Endothelial cell of umbilical vein (primary cell): ENCODE measurements around the gene CCDC80. TPM values are rescaled to one million over a fixed set of nuclear protein-coding genes. Genes with fewer than 3 reads are reported as not detected.

ENCODE experiments used
- BruUV-seq: library from RNA; stranded (reverse); fragments of 400-500 nt; replicated peaks from 2 replicates; lab custom pipeline; 2021; lab: Mats Ljungman, UMichigan
- CTCF ChIA-PET: fragments of 300-600, 350-600 bp; sonication (Branson Sonifier 250); formaldehyde crosslinking; loops from one replicate; lab custom pipeline; 2021; ENCODE audit warnings: antibody characterized with exemption, inconsistent platforms; lab: Charles Lee
- POLR2A ChIA-PET: fragments of 300-600, 350-600 bp; sonication (Branson Sonifier 250); formaldehyde crosslinking; loops from one replicate; lab custom pipeline; 2021; ENCODE audit warnings: antibody characterized with exemption, inconsistent platforms; lab: Charles Lee
- DNase-seq: peaks from one replicate; pipeline ENCODE4 v3.0.0-alpha.2; 2011; ENCODE audit warnings: low read depth, low spot score
- FAIRE-seq: peaks from 2 replicates; lab custom pipeline; 2011; peaks lifted over from hg19 to GRCh38; lab: Jason Lieb, UNC
- H2AFZ ChIP-seq: 2 replicates; pipeline ENCODE4 v1.6.0; 2012; ENCODE audit warnings: low read depth, low read length, control low read depth, inconsistent platforms
- H3K27ac ChIP-seq: 2 replicates; pipeline ENCODE4 v1.5.1; 2011; ENCODE audit warnings: low read depth, mild to moderate bottlenecking, control low read depth, low read length, moderate library complexity; ENCODE audit not compliant: insufficient read depth
- H3K27me3 ChIP-seq, 2 experiments: 2 replicates each; pipeline versions ENCODE4 v1.6.0 to v1.6.1; 2011; ENCODE audit warnings: low read length in 2 of 2, mixed read lengths in 1 of 2; ENCODE audit not compliant: control insufficient read depth in 2 of 2, insufficient read depth in 2 of 2
- H3K36me3 ChIP-seq, 2 experiments: 2 replicates in 1 of 2; 3 replicates in 1 of 2; pipeline ENCODE4 v1.5.1; 2011; ENCODE audit warnings: low read length in 2 of 2, mild to moderate bottlenecking in 1 of 2, moderate library complexity in 1 of 2; ENCODE audit not compliant: control insufficient read depth in 2 of 2, insufficient read depth in 2 of 2; ENCODE audit errors: extremely low read depth in 1 of 2
- H3K4me1 ChIP-seq: 3 replicates; pipeline ENCODE4 v1.5.1; 2011; ENCODE audit warnings: mild to moderate bottlenecking, low read length; ENCODE audit not compliant: control insufficient read depth, insufficient read depth; ENCODE audit errors: extremely low read depth
- H3K4me2 ChIP-seq: 2 replicates; pipeline ENCODE4 v1.6.1; 2011; ENCODE audit warnings: low read length, control low read depth, mixed read lengths; ENCODE audit not compliant: insufficient read depth
- H3K4me3 ChIP-seq, 3 experiments: fragments of 200-600 bp in 1 of 3; sonication (generic), shearing (Covaris generic) in 1 of 3; replicated peaks in 1 of 3; 2 replicates each; pipeline ENCODE4 v1.5.1; 2011 to 2016; ENCODE audit warnings: control low read depth in 3 of 3, low read length in 3 of 3, mild to moderate bottlenecking in 2 of 3, inconsistent platforms in 1 of 3, low read depth in 1 of 3, moderate library complexity in 1 of 3; ENCODE audit not compliant: insufficient read depth in 1 of 3
- H3K79me2 ChIP-seq: 2 replicates; pipeline ENCODE4 v1.6.0; 2012; ENCODE audit warnings: low read length, inconsistent platforms; ENCODE audit not compliant: control insufficient read depth, insufficient read depth
- H3K9ac ChIP-seq: replicated peaks from 2 replicates; pipeline ENCODE3; 2011; ENCODE audit warnings: low read length, control low read depth; ENCODE audit not compliant: insufficient read depth; ENCODE audit errors: extremely low read depth
- H3K9me1 ChIP-seq: replicated peaks from 3 replicates; pipeline ENCODE4 v1.6.0; 2011; ENCODE audit warnings: mild to moderate bottlenecking, low read length; ENCODE audit not compliant: control insufficient read depth, insufficient read depth; ENCODE audit errors: extremely low read depth
- H3K9me3 ChIP-seq: replicated peaks from 2 replicates; pipeline ENCODE4 v1.5.1; 2012; ENCODE audit warnings: low read length, inconsistent platforms; ENCODE audit not compliant: control insufficient read depth, insufficient read depth
- H4K20me1 ChIP-seq: replicated peaks from 2 replicates; pipeline ENCODE3; 2011; ENCODE audit warnings: mild to moderate bottlenecking, low read length; ENCODE audit not compliant: control insufficient read depth, insufficient read depth; ENCODE audit errors: extremely low read depth
- EZH2 ChIP-seq: IDR thresholded peaks from 2 replicates; pipeline ENCODE4 v1.6.1; 2012; ENCODE audit warnings: borderline replicate concordance, low read depth, mild to moderate bottlenecking, moderate library complexity, low read length, inconsistent platforms; ENCODE audit not compliant: severe bottlenecking
- FOS ChIP-seq: IDR thresholded peaks from 2 replicates; pipeline ENCODE4 v1.6.1; 2011; ENCODE audit warnings: mild to moderate bottlenecking, low read length, moderate library complexity, borderline replicate concordance; ENCODE audit not compliant: insufficient read depth
- GATA2 ChIP-seq: IDR thresholded peaks from 2 replicates; pipeline ENCODE4 v1.7.0; 2011; ENCODE audit warnings: low read depth, mild to moderate bottlenecking, moderate library complexity, mixed read lengths, low read length; ENCODE audit not compliant: insufficient read length, insufficient read depth
- JUN ChIP-seq: IDR thresholded peaks from 2 replicates; pipeline ENCODE4 v1.6.1; 2011; ENCODE audit warnings: borderline replicate concordance, low read depth; ENCODE audit not compliant: insufficient read length, insufficient read depth
- MYC ChIP-seq: IDR thresholded peaks from one replicate; pipeline ENCODE4 v1.6.1; 2011; ENCODE audit warnings: mild to moderate bottlenecking, low read depth, low read length
- POLR2A ChIP-seq: IDR thresholded peaks from 2 replicates; pipeline ENCODE4 v1.6.1; 2012; ENCODE audit warnings: low read depth, mild to moderate bottlenecking, control low read depth, low read length
- POLR2AphosphoS5 ChIP-seq: IDR thresholded peaks from 2 replicates; pipeline ENCODE4 v1.6.1; 2012; ENCODE audit warnings: low read depth, mild to moderate bottlenecking, control low read depth, low read length, moderate library complexity; ENCODE audit not compliant: insufficient read depth
- dilution Hi-C: fragments of 300-500 bp; cut with MboI; formaldehyde crosslinking; loops from one replicate; pipeline ENCODE4 v1.15.0; 2019; ENCODE audit warnings: low sequenced_read_pairs; ENCODE audit not compliant: extremely low pct_ligation_motif_present
- intact Hi-C: fragments of 100-400 bp; cut with micrococcal nuclease; formaldehyde crosslinking; loops from one replicate; pipeline ENCODE4 v1.10.0; 2022
- polyA plus RNA-seq, 4 experiments: library from polyadenylated mRNA; depleted of rRNA in 3 of 4; stranded (reverse) in 3 of 4; unstranded in 1 of 4; fragments of >200 nt; gene quantifications; 2 replicates each; pipeline versions ENCODE4 v1.2.1 to v1.2.3, GENCODE V29; 2011 to 2012; ENCODE audit warnings: missing spikeins in 1 of 4
- total RNA-seq: library from RNA; stranded (reverse); gene quantifications from 2 replicates; pipeline ENCODE4 v1.2.3, GENCODE V29; 2021
- TF ChIP-seq, protein P1 (sequence below), 2 donors: IDR thresholded peaks; 1 replicate in 1 of 2; 2 replicates in 1 of 2; pipeline ENCODE4 v1.5.1; 2011; ENCODE audit warnings: low read length in 2 of 2, mild to moderate bottlenecking in 2 of 2, moderate library complexity in 2 of 2, control low read depth in 1 of 2, inconsistent platforms in 1 of 2, low read depth in 1 of 2; ENCODE audit not compliant: insufficient read depth in 1 of 2; ENCODE audit errors: extremely low read depth in 1 of 2
- TF ChIP-seq, protein P2 (sequence below): IDR thresholded peaks from 2 replicates; pipeline ENCODE4 v1.6.1; 2011; ENCODE audit not compliant: insufficient read depth, insufficient read length

Gene CCDC80
- total and polyA plus RNA-seq, 2 donors (not counting 3 experiments of a cell fraction or from before 2014, with no cell fraction given), result 28.4 to 77.2 TPM

DNA sequence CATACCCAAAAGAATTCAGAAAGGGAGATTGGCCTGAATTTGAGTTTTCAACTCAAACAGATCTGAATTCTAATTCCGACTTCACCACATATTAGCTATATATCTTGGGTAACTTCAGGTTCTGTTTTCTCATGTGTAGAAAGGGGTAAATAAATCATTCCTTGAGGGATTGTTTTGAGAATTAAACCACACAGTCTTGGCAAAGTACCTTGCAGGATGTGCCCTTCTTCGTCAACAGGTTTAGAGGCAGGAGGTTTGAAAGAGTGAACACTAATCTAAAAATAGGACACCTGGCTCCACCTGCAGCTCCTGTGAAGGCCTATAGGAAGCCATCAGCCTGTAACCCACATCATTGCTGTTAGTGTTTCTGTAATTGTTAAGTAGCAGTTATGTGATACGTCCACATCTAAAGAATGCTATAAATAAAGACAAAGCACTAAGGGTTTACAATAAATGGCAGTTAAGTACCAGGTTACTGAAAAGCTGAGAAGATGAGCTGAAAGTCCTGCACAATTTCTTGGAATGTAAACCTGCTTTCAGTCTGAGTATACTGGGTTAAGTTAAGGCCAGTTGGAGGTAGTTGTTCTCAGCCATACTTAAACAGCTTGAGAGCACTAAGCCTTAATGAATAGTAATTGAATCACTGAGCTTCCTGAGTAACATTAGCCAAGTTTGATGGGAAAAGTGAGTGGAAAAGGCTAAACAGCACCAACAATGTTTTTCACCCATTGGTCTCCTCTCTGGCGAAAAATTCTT is 6.0 kb downstream of the CCDC80 start:
- BruUV-seq, result no TSS peak
- no peaks in the 10 kb centered on the region for H3K36me3 ChIP-seq
- H2AFZ ChIP-seq, result no peak overlapping the region
- no peaks in the 10 kb centered on the region for H3K79me2 ChIP-seq
- dilution Hi-C loops, result no loop called here
- no peaks in the 10 kb centered on the region for H3K27me3 ChIP-seq
- H3K9me3 ChIP-seq, result no peaks in the 10 kb centered on the region
- no peak overlapping the region for H3K4me2 ChIP-seq
- ChIA-PET POLR2A (no interaction called here), CTCF (interaction anchor here (0.8 to 3.3 kb wide), 8 partner anchors 9 to 344 kb away, joined by 3 to 20 read pairs (median 4); partner anchors contain the start of gene SLC9C1)
- peaks cover 28% of the 10 kb centered on the region for H3K4me1 ChIP-seq
- no peaks in the 10 kb centered on the region for H4K20me1 ChIP-seq
- DNase-seq (peak; percentile 37), FAIRE-seq (peak; percentile 71)
- TF ChIP-seq JUN (no peak), GATA2 (no peak), POLR2AphosphoS5 (no peak), FOS (no peak), MYC (no peak), POLR2A (no peak), EZH2 (no peak)
- TF ChIP-seq, protein P1, sequence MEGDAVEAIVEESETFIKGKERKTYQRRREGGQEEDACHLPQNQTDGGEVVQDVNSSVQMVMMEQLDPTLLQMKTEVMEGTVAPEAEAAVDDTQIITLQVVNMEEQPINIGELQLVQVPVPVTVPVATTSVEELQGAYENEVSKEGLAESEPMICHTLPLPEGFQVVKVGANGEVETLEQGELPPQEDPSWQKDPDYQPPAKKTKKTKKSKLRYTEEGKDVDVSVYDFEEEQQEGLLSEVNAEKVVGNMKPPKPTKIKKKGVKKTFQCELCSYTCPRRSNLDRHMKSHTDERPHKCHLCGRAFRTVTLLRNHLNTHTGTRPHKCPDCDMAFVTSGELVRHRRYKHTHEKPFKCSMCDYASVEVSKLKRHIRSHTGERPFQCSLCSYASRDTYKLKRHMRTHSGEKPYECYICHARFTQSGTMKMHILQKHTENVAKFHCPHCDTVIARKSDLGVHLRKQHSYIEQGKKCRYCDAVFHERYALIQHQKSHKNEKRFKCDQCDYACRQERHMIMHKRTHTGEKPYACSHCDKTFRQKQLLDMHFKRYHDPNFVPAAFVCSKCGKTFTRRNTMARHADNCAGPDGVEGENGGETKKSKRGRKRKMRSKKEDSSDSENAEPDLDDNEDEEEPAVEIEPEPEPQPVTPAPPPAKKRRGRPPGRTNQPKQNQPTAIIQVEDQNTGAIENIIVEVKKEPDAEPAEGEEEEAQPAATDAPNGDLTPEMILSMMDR (IDR thresholded peaks at IDR 0.05; ENCODE audit: extremely low read depth in 1 of 2, insufficient read depth in 1 of 2, low read depth in 1 of 2, low read length in 2 of 2), result no peak
- TF ChIP-seq, protein P2, sequence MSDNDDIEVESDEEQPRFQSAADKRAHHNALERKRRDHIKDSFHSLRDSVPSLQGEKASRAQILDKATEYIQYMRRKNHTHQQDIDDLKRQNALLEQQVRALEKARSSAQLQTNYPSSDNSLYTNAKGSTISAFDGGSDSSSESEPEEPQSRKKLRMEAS, result no peak
- H3K27ac ChIP-seq, result no peak overlapping the region
- H3K9ac ChIP-seq, result no peak overlapping the region
- intact Hi-C loops, result no loop called here
- H3K4me3 ChIP-seq, result no peak overlapping the region
- H3K9me1 ChIP-seq, result no peaks in the 10 kb centered on the region
